Activated CD8-positive, alpha-beta T cell treated with anti-CD3 and anti-CD28 coated beads for 36 hours (primary cell): ENCODE measurements around the gene NUP210L. TPM values are rescaled to one million over a fixed set of nuclear protein-coding genes. Genes with fewer than 3 reads are reported as not detected.
A peak's percentile ranks its signal among the peaks of the same experiment; 100 is the strongest.

Experiments
- ATAC-seq: fragments of 200-7000 bp; cut with Tn5 transposase; one replicate; pipeline ENCODE4 v1.10.0; 2021; ENCODE audit warnings: mild to moderate bottlenecking, moderate library complexity
- CTCF ChIA-PET: fragments of 350-600 bp; sonication (Branson Sonifier 250); formaldehyde crosslinking; loops from one replicate; lab custom pipeline; 2021; ENCODE audit warnings: antibody characterized with exemption; lab: Charles Lee
- POLR2A ChIA-PET: fragments of 350-600 bp; sonication (Branson Sonifier 250); formaldehyde crosslinking; loops from one replicate; lab custom pipeline; 2021; ENCODE audit warnings: antibody characterized with exemption; lab: Charles Lee
- DNase-seq: peaks from one replicate; pipeline ENCODE4 v3.0.0-alpha.2; 2020
- H3K27ac Mint-ChIP-seq: one replicate; pipeline ENCODE4 v1.8.0; 2021; ENCODE audit warnings: mild to moderate bottlenecking, mixed read lengths
- H3K27me3 Mint-ChIP-seq: one replicate; pipeline ENCODE4 v1.8.0; 2021; ENCODE audit warnings: mixed read lengths
- H3K36me3 Mint-ChIP-seq: one replicate; pipeline ENCODE4 v1.8.0; 2021; ENCODE audit warnings: low read depth, mixed read lengths
- H3K4me1 Mint-ChIP-seq: one replicate; pipeline ENCODE4 v1.8.0; 2021; ENCODE audit warnings: low read depth, mixed read lengths
- H3K4me3 Mint-ChIP-seq: one replicate; pipeline ENCODE4 v1.8.0; 2021; ENCODE audit warnings: mild to moderate bottlenecking, moderate library complexity, mixed read lengths
- H3K9me3 Mint-ChIP-seq: one replicate; pipeline ENCODE4 v1.8.0; 2021; ENCODE audit warnings: mixed read lengths
- CTCF ChIP-seq: fragments of 200-600 bp; IDR thresholded peaks from one replicate; pipeline ENCODE4 v1.8.0; 2022; ENCODE audit warnings: antibody characterized with exemption, mild to moderate bottlenecking
- intact Hi-C: fragments of 100-400 bp; cut with micrococcal nuclease; formaldehyde crosslinking; loops from one replicate; pipeline ENCODE4 v1.10.0; 2022
- total RNA-seq, 2 experiments: library from RNA; stranded (reverse); gene quantifications; one replicate each; pipeline ENCODE4 v1.2.3, GENCODE V29; 2021

The NUP210L gene
- total RNA-seq, 2 experiments from 2014 or later = 0.07 TPM; not detected in 1

DNA sequence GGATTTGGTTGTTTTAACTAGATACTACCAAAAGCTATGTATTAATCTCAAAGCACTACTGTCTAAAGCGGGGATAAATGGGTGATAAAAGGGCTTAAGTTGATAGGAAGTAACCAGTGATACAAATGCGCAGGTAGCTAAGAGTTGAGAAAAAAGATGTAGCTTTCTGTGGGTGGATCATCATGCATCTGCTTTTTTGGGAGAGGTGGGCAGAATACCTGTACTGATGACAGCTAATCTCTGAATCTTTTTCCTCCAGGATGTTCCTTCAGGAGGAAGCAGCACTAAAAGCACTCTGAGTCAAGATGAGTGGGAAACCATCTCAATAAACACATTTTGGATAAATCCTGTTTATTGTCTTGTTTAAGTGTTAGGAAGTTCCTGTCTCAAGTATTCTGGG is 163.1 kb downstream of the NUP210L start:
- Mint-ChIP-seq H3K27ac (peak overlapping the region; percentile 98), H3K4me1 (peaks cover 22% of the 10 kb centered on the region)

DNA sequence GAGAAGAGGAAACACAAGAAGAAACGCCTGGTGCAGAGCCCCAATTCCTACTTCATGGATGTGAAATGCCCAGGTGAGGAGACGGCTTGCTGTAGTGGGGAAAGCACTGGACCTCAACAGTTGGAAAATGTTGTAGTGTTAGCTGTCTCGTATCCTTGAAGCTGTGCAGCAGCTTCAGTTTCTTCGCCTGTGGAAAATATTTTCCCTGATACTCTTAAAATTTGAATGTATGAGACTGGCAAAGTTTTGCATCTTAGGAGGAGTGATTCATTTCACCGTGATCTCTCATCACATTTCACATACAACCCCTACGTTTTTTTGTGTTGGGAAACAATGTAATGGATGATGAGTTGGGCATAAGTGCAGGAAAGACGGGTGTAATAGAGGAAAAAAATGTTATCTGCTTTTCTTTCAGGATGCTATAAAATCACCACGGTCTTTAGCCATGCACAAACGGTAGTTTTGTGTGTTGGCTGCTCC is 163.7 kb downstream of the NUP210L start:
- no peak for ATAC-seq
- intact Hi-C loops = loop anchor here (2.0 to 10.0 kb wide), 3 partner anchors 34 to 274 kb away; partner anchors contain the start of gene NUP210L
- H3K4me1 Mint-ChIP-seq = peaks cover 26% of the 10 kb centered on the region

More for the DNA sequence above, 163.1 kb downstream of the NUP210L start:
- Mint-ChIP-seq H3K36me3 (peaks cover 51% of the 10 kb centered on the region), H3K4me3 (peak overlapping the region; percentile 95), H3K27me3 (no peaks in the 10 kb centered on the region), H3K9me3 (peaks cover 2% of the 10 kb centered on the region)
- intact Hi-C loops = loop anchor here (2.0 to 10.0 kb wide), 3 partner anchors 35 to 273 kb away; partner anchors contain the start of gene NUP210L
- ChIA-PET POLR2A (interaction anchor here (0.6 to 12.7 kb wide), 21 partner anchors 10 to 423 kb away, joined by 3 to 237 read pairs (median 5); partner anchors contain the start of genes CREB3L4, CRTC2, DENND4B and GATAD2B), CTCF (interaction anchor here (0.9 to 2.2 kb wide), 6 partner anchors 15 to 343 kb away, joined by 3 to 7 read pairs (median 4); partner anchors contain the start of genes DENND4B, HAX1 and JTB)
- no peak for TF ChIP-seq CTCF
- DNase-seq (no peak), ATAC-seq (no peak)

GRCh38 chr1:153990468-153991150 is 164.3 kb downstream of the NUP210L start, which contains the start of gene RPS27:
Gene RPS27, plus strand, starts transcription at chr1:153990762. Its CDS starts 35 bp downstream, at chr1:153990797.
- TF ChIP-seq CTCF = no peak
- peaks cover 2% of the 10 kb centered on the region for H3K9me3 Mint-ChIP-seq
- CTCF ChIA-PET = interaction anchor here (1.0 to 2.2 kb wide), 7 partner anchors 13 to 344 kb away, joined by 3 to 7 read pairs (median 4); partner anchors contain the start of genes DENND4B and JTB
- POLR2A ChIA-PET = interaction anchor here (0.6 to 12.7 kb wide), 42 partner anchors 8 to 356 kb away, joined by 3 to 237 read pairs (median 4); partner anchors contain the start of genes CREB3L4, CRTC2, DENND4B and GATAD2B
- intact Hi-C loops = loop anchor here (2.0 to 10.0 kb wide), 3 partner anchors 34 to 274 kb away; partner anchors contain the start of gene NUP210L
- H3K4me1 Mint-ChIP-seq = peaks cover 28% of the 10 kb centered on the region
- H3K4me3 Mint-ChIP-seq = peak within 1 kb of the TSS; percentile 95
- no peaks in the 10 kb centered on the region for H3K27me3 Mint-ChIP-seq
- peak; percentile 85 for ATAC-seq
- DNase-seq = peak; percentile 93
- H3K36me3 Mint-ChIP-seq = peaks cover 48% of the 10 kb centered on the region
- peak within 1 kb of the TSS; percentile 98 for H3K27ac Mint-ChIP-seq

More for the DNA sequence above, 163.7 kb downstream of the NUP210L start:
- no peak for DNase-seq
- peak overlapping the region; percentile 95 for H3K4me3 Mint-ChIP-seq
- ChIA-PET POLR2A (interaction anchor here (0.6 to 12.7 kb wide), 28 partner anchors 11 to 424 kb away, joined by 3 to 237 read pairs (median 6); partner anchors contain the start of genes CREB3L4, CRTC2, DENND4B and GATAD2B), CTCF (interaction anchor here (1.0 to 2.2 kb wide), 8 partner anchors 14 to 344 kb away, joined by 3 to 7 read pairs (median 4); partner anchors contain the start of genes DENND4B, HAX1 and JTB)
- H3K27me3 Mint-ChIP-seq = no peaks in the 10 kb centered on the region
- peaks cover 2% of the 10 kb centered on the region for H3K9me3 Mint-ChIP-seq
- TF ChIP-seq CTCF = no peak
- peaks cover 51% of the 10 kb centered on the region for H3K36me3 Mint-ChIP-seq
- peak overlapping the region; percentile 98 for H3K27ac Mint-ChIP-seq

DNA sequence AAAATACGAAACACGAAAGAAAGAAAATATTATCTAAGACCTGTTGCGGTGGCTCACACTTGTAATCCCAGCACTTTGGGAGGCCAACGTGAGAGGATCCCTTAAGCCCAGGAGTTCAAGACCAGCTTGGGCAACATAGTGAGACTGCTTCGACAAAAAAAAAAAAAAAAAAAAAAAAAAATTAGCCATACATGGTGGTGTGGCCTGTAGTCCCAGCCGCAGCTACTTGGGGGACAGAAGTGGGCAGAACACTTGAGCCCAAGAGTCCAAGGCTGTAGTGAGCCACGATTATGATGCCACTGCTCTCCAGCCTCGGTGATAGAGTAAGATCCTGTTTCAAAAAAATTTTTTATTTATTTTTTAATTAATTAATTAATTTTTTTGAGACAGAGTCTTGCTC is 167.3 kb downstream of the NUP210L start:
- no peak overlapping the region for H3K4me3 Mint-ChIP-seq
- intact Hi-C loops = loop anchor here (2.0 to 5.0 kb wide), 2 partner anchors 189 to 315 kb away; partner anchors contain the start of gene ILF2

More for the DNA sequence above, 167.3 kb downstream of the NUP210L start:
- peaks cover 37% of the 10 kb centered on the region for H3K4me1 Mint-ChIP-seq
- no peak for TF ChIP-seq CTCF
- CTCF ChIA-PET = interaction anchor here (0.7 to 5.1 kb wide), 26 partner anchors 8 to 354 kb away, joined by 3 to 73 read pairs (median 8); partner anchors contain the start of genes CHTOP, CREB3L4, DENND4B and GATAD2B
- peak overlapping the region; percentile 89 for H3K27ac Mint-ChIP-seq
- H3K9me3 Mint-ChIP-seq = no peaks in the 10 kb centered on the region
- no peaks in the 10 kb centered on the region for H3K27me3 Mint-ChIP-seq
- DNase-seq (no peak), ATAC-seq (no peak)
- peaks cover 29% of the 10 kb centered on the region for H3K36me3 Mint-ChIP-seq
- POLR2A ChIA-PET = interaction anchor here (1.0 to 12.7 kb wide), 7 partner anchors 16 to 196 kb away, joined by 4 to 237 read pairs (median 7); partner anchors contain the start of genes CREB3L4, JTB and SLC39A1
